NCI-H2196 (cell line): ENCODE measurements around the gene CST6.
"Not testable (repeated sequence)": the region's sequence is repeated elsewhere in the genome, so short reads cannot be mapped to it uniquely, and the experiment has no call there.

Experiments
- DNase-seq: peaks from one replicate; lab custom pipeline; 2025; ENCODE audit not compliant: unreplicated experiment; lab: John Stamatoyannopoulos, UW

Gene CST6

GRCh38 chr11:66013762-66014100 is 1.9 kb downstream of the CST6 start:
- no peak for DNase-seq

GRCh38 chr11:66014804-66015453 is 3.1 kb downstream of the CST6 start:
- DNase-seq = no peak

GRCh38 chr11:66015454-66015881 is 3.7 kb downstream of the CST6 start:
- no peak for DNase-seq

GRCh38 chr11:66015936-66016792 is 4.4 kb downstream of the CST6 start:
- no peak for DNase-seq

GRCh38 chr11:66016793-66017177 is 5.0 kb downstream of the CST6 start:
- no peak for DNase-seq

- DNase-seq = no peak
Measured at GRCh38 chr11:66017321-66017720, 5.5 kb downstream of the CST6 start.

- no peak for DNase-seq
Measured at GRCh38 chr11:66020212-66020611, 8.4 kb downstream of the CST6 start.

- no peak for DNase-seq
Measured at GRCh38 chr11:66020618-66021357, 9.0 kb downstream of the CST6 start.

- peak; percentile 82 for DNase-seq
Measured at GRCh38 chr11:66022401-66023185, 10.8 kb downstream of the CST6 start.

GRCh38 chr11:66023186-66023440 is 11.3 kb downstream of the CST6 start:
- not testable (repeated sequence) for DNase-seq

- no peak for DNase-seq
Measured at GRCh38 chr11:66026017-66026529, 14.3 kb downstream of the CST6 start, which contains the start of gene CATSPER1. Gene CATSPER1 (minus strand): TSS chr11:66026479. CDS start chr11:66026379, 100 bp downstream.

- no peak for DNase-seq
Measured at GRCh38 chr11:66032957-66033735, 21.3 kb downstream of the CST6 start.

- no peak for DNase-seq
Measured at GRCh38 chr11:66035653-66036333, 24.0 kb downstream of the CST6 start.

GRCh38 chr11:66036334-66036710 is 24.5 kb downstream of the CST6 start:
- DNase-seq = no peak

- no peak for DNase-seq
Measured at GRCh38 chr11:66037327-66037726, 25.5 kb downstream of the CST6 start.

GRCh38 chr11:66039765-66040164 is 28.0 kb downstream of the CST6 start:
- DNase-seq = no peak

- no peak for DNase-seq
Measured at GRCh38 chr11:66042227-66042995, 30.6 kb downstream of the CST6 start.

- no peak for DNase-seq
Measured at GRCh38 chr11:66042996-66043906, 31.4 kb downstream of the CST6 start.
